ENCODE measurements around the gene SLCO2A1.

Gene SLCO2A1

GRCh38 chr3:133949438-133949837 lies 80.3 kb downstream of the SLCO2A1 start:
- DNase-seq (ENCODE audit: low read depth) = no peak

GRCh38 chr3:133948996-133949395 lies 80.7 kb downstream of the SLCO2A1 start:
- no peak for DNase-seq (ENCODE audit: low read depth)

DNA sequence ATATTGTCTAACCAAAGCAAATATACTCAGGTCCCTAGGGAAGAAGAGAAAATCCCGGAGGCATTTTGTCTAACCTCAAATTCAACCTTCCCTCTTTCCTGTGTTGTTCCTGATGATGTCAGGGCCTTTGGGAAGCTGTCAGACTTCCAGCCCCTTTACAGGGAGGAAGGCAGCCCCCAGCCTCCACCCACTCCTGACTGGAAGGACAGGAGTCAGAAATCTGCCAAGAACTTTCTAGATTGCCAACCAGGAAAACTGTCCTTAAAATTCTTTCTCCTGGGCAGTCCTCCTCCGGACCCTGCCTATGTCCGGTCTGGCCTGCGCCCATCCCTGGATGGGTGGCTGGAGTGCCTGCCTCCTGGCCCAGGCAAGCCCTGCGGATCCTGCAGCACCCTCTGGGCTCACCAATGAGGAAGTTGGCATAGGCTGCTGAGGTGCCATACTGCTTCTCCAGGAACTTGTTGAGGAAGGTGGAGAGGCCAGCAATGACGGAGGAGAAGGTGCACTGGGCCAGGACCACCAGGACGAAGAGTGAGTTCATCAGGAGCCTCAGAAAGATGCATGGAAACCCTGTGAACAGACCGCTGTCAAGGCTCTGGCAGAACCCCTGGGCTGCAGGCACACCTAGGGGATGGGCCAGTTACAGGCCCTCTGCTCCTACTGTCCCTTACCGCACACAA lies 81.5 kb downstream of the SLCO2A1 start:
- no peak for DNase-seq (ENCODE audit: low read depth)

DNA sequence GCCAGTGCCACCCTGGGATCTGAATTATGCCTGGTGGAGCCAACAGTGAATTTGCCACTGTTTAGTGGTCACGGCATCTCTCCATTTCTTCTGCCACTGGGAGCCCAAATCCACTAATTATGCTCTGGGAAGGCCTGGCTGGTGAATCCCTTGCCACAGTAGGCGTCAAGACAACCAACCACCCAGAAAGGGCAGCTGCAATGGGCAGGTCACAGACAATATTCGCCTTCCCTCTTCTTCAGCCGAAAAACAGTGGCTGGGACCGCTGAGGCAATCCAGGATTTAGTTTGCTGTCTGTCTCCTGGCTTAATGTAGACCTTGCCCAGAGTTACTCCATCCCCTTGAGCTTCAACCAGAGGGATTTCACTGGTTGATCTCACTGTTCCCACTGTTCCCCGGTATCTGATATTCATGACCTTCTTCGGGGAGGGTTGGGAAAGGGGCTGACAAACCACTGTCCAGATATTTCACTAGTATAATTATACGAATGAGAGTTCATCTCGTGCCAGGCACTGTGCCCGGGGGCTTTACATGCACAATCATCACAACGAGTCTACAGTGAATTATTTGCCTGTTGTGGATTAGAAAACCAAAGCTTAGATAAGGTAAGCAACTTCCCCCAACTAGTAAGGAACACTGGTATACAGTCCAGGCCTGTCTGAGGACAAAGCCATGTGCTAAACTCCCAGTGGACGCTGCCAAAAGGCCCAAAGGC lies 84.2 kb downstream of the SLCO2A1 start:
- no peak for DNase-seq (ENCODE audit: low read depth)

DNA sequence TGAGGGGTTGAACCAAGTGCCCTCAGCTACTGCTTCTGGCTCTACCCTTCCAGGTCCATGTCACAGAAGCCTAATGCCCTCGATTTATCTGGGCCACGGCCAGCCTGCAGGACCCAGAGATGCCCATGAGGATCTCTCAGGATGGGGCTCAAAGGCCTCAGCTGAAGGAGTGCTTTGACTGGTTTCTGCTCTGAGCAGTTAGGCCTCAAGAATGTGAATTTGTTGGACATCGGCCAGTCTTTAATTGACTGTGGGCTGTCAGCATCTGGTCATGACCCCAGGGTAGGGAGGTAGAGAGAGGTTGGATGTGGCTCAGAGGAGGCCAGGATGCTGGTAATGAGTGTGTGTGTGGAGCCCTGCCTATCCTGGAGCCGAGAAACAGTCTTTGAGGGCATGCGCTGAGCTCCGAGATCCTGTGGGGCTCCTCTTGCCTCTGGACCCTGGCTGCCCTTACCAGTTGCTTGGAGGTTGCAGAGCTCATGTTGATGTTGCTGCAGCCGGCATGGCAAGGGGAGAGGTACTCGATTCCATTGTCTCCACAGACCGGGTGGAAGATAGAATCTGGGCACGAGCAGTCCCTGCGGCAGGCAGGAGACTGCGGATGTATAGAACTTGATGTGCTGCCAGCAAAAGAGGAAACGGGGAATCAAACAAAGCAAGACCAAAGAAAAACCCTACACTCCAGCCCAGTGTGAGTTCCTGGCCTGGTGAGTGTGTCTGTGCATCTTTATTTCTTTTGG lies 84.9 kb downstream of the SLCO2A1 start:
- no peak for DNase-seq (ENCODE audit: low read depth)

DNA sequence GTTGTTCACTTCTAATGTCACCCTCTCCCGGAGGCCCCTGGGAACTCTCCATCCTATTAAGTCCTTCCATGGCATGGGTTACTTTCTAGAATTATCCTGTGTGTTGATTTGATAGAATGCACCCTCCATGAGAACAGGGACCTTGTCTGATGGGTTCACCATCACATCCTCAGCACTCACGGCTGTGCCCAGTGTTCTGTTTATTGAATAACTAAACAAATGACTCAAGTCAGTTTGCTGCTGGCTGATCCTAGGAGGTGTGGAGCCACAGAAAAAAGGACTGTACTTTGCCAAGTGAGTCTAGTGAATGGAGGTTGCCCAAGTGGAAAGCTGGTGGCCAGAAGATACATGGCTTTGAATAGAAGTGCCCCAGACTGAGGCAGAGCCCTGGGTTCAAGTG lies 85.5 kb downstream of the SLCO2A1 start:
- DNase-seq (ENCODE audit: low read depth) = no peak

DNA sequence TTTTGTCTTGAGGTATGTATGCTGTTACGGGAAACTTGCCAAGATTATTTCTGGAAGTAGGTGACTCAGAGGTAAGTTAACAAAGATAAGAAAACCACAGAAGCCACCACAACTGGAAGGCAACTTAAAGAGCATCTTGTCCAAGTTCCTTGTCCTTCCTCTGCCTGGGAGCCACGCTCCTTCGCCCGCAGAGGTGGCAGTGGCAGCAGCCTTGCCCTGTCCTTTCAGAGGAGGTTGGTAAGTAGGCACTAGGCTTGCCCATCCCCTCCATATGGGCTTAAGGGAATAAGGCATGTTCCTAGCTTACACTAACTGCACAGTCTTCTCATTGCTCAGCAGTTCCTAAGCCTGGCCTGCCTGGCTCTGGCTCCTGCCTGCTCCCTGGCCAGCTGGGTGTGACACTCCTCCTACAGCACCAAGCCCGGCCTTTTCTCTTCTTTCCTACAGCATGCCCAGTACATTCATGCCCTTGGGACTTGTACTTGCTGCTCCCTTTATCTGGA lies 86.0 kb downstream of the SLCO2A1 start:
- no peak for DNase-seq (ENCODE audit: low read depth)

- DNase-seq (ENCODE audit: low read depth) = no peak
Observed at GRCh38 chr3:133943031-133943535, 86.6 kb downstream of the SLCO2A1 start.

DNA sequence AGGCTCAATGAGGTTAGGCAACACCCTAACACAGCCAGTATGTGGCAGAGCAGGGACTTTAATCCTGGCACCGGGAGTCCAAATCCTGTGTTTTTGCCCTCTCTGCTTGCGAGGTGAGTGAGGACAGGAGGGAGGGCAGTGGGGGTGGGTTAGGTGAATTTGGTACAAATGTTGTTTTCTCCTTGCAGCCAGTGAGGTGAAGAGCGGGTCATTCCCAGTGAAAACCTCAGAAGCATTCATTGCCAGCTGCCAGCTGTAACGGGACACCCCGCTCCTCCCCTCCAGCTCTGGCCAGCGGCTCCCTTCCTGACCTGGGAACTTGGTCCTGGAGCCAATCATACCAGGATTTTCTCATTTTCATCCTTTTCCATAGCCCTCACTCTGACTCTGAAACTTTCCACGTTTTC lies 88.3 kb downstream of the SLCO2A1 start:
- DNase-seq (ENCODE audit: low read depth) = no peak

DNA sequence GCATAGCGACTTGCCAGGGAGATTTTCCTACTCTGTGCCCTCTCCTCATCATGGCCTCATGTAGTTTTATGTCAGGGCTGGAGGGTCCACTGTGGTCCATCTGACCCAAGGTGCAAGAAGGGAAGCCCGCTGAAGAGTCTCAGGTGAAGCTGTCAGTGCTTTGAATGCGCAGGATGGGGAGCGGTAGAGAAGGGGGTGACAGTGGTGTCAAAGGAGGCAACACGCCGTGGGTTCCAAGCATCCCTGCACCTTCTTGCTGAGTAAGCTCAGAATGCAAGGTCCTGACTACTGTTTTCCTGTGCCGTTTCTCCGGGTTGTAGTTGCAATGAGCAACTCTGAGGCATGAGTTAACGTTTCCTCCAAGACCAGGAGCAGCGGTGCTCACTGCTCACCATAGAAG lies 89.2 kb downstream of the SLCO2A1 start:
- DNase-seq (ENCODE audit: low read depth) = no peak

DNA sequence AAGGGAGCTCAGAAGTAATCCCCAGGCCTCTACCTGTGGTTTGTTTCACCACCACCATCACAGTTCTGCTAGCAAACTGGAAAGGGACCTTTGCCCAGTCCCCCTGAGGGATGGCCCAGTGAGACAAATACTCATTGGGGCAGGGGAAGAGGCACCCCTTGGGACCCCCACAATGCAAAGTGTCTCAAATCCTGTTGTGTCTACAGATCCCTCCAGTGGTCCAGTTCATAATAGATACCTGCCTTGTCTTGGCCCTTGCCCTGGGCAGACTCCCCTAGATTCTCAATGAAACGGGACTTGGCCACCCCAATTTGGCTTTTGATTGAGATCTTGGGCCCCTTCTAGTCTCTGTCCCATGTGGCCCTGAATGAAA lies 90.3 kb downstream of the SLCO2A1 start:
- no peak for DNase-seq (ENCODE audit: low read depth)

DNA sequence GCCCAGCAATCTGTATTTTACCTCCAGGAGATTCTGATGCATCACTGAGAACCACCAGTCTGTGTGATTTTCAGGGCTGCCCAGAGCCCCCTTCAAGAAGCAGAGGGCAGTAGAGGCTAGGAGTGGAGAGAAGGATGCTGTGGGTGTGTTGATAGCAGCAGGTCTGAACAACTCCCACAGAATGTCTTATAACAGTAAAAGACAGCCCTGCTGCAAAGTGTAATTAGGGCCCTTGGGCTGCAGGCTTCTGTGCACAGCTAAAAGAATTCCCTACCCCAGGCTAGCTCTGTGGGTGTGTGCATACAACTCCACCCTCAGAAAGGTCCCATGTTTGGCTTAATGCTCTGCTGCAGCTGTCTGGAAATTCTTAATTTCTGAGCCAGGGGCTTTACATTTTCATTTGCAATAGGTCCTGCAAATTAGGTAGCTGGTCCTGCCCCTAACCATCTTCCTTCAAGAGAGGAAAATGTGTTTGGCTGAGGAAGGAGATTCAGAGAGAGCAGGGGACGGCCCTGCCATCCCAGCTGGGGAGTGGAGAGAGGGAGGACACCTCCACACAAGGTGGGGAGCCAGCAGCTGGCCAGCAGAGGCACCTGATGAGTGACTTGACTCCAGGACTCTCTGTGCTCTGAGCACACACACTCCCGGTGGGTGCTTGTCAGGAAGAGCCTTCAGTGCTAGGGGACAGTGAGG lies 90.8 kb downstream of the SLCO2A1 start:
- DNase-seq (ENCODE audit: low read depth) = no peak

DNA sequence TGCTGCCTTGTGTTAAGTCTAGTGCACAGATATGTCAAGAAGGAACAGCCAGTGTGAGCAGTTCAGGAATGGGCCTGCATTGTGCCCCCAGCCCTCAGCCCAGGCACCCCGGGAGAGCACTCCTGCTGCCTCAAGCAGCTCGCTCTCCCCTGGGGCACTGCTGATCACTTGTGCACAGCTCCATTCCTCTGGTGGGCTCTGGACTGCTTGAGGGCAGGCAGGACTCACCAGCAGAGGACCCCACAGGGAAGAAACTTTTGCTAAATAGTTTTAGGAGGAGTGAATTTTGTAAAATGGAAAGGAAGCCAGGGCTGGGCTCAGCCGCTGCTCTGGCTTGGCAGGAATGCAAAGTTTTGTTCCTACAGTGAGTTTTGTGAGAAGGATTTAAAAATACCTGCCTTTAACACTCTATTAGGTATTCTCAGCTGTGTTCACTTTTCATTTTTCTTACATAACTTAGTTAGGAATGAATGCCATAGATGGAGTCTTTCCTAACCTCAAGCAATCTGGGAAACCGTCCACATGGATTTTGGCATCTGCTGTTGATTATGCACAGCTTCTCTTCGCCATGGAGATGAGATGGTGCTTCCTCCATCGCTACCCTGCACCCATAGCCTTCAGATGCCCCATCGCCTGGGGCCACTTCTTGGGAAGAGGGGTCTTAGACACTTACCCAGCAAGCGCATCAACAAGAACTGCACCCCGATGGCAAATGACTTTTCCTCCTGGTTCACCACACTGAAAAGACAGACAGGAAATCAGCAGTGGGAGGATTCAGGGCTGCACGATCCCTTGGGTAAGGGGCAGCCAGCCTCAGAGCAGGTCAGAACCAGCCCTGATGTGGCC lies 91.7 kb downstream of the SLCO2A1 start:
- DNase-seq (ENCODE audit: low read depth) = no peak

DNA sequence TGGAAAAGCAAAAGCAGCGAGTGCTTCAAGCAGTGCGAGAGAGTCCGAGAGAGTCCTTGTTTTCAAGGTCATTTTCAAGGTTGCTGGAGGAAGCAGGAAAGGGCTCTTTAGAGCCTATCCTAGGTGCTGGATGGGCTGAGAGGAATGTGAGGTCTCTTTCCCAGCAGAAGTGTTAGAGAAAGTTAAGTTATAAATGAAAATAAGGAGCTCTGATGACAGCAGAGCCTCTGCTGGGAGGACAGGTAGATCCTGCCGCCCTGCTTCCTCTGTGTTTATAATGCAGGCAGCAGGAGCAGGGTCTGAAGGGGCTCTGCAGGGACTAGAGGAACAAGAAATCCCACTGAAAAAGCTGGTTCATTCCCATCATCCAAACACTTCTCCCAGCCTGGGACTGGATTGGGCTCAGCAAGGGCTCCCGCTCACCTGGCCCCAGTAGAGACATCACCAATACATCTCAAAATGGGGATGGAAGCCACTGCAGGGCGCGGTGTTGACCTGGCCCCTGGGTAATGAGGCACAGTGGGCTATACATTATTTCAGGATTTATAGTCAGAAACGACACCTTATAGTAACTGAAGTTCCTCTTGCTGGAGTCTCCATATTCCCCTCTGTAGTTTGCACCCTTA lies 92.6 kb downstream of the SLCO2A1 start:
- DNase-seq (ENCODE audit: low read depth) = no peak

- DNase-seq (ENCODE audit: low read depth) = no peak
Observed at GRCh38 chr3:133935843-133936769, 93.6 kb downstream of the SLCO2A1 start.

GRCh38 chr3:133934996-133935842 lies 94.5 kb downstream of the SLCO2A1 start:
- DNase-seq (ENCODE audit: low read depth) = no peak

DNA sequence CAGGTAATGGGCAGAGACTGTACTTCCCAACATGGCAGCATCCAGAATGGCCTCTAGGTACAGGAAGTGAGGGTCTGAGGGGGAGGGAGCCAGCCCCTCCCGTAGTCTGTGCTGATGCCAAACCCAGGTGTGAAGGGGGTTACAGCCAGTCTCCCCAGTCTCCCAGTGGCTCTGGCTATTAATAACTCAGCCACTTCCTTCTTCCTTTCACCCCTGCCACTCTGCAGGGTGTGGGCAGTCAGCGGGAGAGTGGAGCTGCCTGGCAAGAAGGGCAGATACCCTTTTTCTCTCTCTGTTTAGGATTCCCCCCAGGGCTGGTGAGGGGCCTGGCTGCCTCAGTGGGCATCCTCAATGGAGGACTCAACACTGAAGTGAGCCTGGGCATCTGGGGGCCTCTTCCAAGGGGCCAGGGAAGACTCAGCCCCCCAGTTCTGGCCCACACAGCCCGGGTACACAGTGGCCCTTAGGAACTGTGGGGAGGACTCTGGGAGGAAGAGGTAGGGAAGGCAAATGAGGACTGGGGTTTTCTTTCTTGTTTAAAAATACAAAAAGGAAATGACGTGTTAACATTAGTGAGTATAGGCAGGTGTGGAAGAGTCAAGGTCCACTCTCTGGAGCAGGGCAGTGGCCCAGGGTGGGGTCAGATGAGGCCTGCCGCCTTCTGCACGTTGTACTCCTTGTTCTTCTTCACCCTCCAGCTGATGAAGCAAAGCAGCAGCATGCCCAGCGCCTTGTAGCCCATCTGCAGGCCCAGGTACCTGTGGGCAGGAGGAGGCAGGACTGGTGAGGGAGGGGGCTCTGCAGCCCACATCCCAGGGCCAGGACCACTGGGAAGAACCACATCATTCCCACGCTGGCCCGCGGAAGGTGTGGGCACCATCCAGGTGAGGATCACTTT lies 95.4 kb downstream of the SLCO2A1 start:
- no peak for DNase-seq (ENCODE audit: low read depth)

Data from stimulated activated CD8-positive, alpha-beta memory T cell treated with anti-CD3 and anti-CD28 coated beads, Interleukin-12 subunit alpha, Interleukin-12 subunit beta, amount 100 ng/mL, for 4 hours (primary cell).